DMS79 treated with DMSO at 0.1 percent for 48 hours (cell line): Measurements from ENCODE around the gene WAC.
A peak's percentile ranks its signal among the peaks of the same experiment; 100 is the strongest.

Experiments used
- DNase-seq: peaks from one replicate; lab custom pipeline; 2025; lab: John Stamatoyannopoulos, UW

WAC gene

GRCh38 chr10:28666751-28667467, 134.0 kb downstream of the WAC start:
- DNase-seq, result no peak

- peak; percentile 9 for DNase-seq
These were observed 135.7 kb downstream of the WAC start for GRCh38 chr10:28668363-28669226.

- no peak for DNase-seq
These were observed 136.6 kb downstream of the WAC start for GRCh38 chr10:28669227-28670173.
